Endothelial cell of umbilical vein (primary cell): ENCODE data around the gene EFTUD2. TPM values are rescaled to one million over a fixed set of nuclear protein-coding genes. Genes with fewer than 3 reads are reported as not detected.

Experiments used
- Bru-seq: library from RNA; stranded (reverse); fragments of 400-500 nt; gene quantifications from one replicate; lab custom pipeline; 2021; lab: Mats Ljungman, UMichigan
- BruChase-seq, 2 experiments: library from RNA; stranded (reverse); fragments of 400-500 nt; gene quantifications; one replicate each; lab custom pipeline; 2021; lab: Mats Ljungman, UMichigan
- BruUV-seq: library from RNA; stranded (reverse); fragments of 400-500 nt; replicated peaks from 2 replicates; lab custom pipeline; 2021; lab: Mats Ljungman, UMichigan
- CTCF ChIA-PET: fragments of 300-600, 350-600 bp; sonication (Branson Sonifier 250); formaldehyde crosslinking; loops from one replicate; lab custom pipeline; 2021; ENCODE audit warnings: antibody characterized with exemption, inconsistent platforms; lab: Charles Lee
- POLR2A ChIA-PET: fragments of 300-600, 350-600 bp; sonication (Branson Sonifier 250); formaldehyde crosslinking; loops from one replicate; lab custom pipeline; 2021; ENCODE audit warnings: antibody characterized with exemption, inconsistent platforms; lab: Charles Lee
- DNase-seq: peaks from one replicate; pipeline ENCODE4 v3.0.0-alpha.2; 2011; ENCODE audit warnings: low read depth, low spot score
- FAIRE-seq: peaks from 2 replicates; lab custom pipeline; 2011; peaks lifted over from hg19 to GRCh38; lab: Jason Lieb, UNC
- H2AFZ ChIP-seq: 2 replicates; pipeline ENCODE4 v1.6.0; 2012; ENCODE audit warnings: low read depth, low read length, control low read depth, inconsistent platforms
- H3K27ac ChIP-seq: 2 replicates; pipeline ENCODE4 v1.5.1; 2011; ENCODE audit warnings: low read depth, mild to moderate bottlenecking, control low read depth, low read length, moderate library complexity; ENCODE audit not compliant: insufficient read depth
- H3K27me3 ChIP-seq, 2 experiments: 2 replicates each; pipeline versions ENCODE4 v1.6.0 to v1.6.1; 2011; ENCODE audit warnings: low read length in 2 of 2, mixed read lengths in 1 of 2; ENCODE audit not compliant: control insufficient read depth in 2 of 2, insufficient read depth in 2 of 2
- H3K36me3 ChIP-seq, 2 experiments: 2 replicates in 1 of 2; 3 replicates in 1 of 2; pipeline ENCODE4 v1.5.1; 2011; ENCODE audit warnings: low read length in 2 of 2, mild to moderate bottlenecking in 1 of 2, moderate library complexity in 1 of 2; ENCODE audit not compliant: control insufficient read depth in 2 of 2, insufficient read depth in 2 of 2; ENCODE audit errors: extremely low read depth in 1 of 2
- H3K4me1 ChIP-seq: 3 replicates; pipeline ENCODE4 v1.5.1; 2011; ENCODE audit warnings: mild to moderate bottlenecking, low read length; ENCODE audit not compliant: control insufficient read depth, insufficient read depth; ENCODE audit errors: extremely low read depth
- H3K4me2 ChIP-seq: 2 replicates; pipeline ENCODE4 v1.6.1; 2011; ENCODE audit warnings: low read length, control low read depth, mixed read lengths; ENCODE audit not compliant: insufficient read depth
- H3K4me3 ChIP-seq, 3 experiments: fragments of 200-600 bp in 1 of 3; sonication (generic), shearing (Covaris generic) in 1 of 3; replicated peaks in 1 of 3; 2 replicates each; pipeline ENCODE4 v1.5.1; 2011 to 2016; ENCODE audit warnings: control low read depth in 3 of 3, low read length in 3 of 3, mild to moderate bottlenecking in 2 of 3, inconsistent platforms in 1 of 3, low read depth in 1 of 3, moderate library complexity in 1 of 3; ENCODE audit not compliant: insufficient read depth in 1 of 3
- H3K79me2 ChIP-seq: 2 replicates; pipeline ENCODE4 v1.6.0; 2012; ENCODE audit warnings: low read length, inconsistent platforms; ENCODE audit not compliant: control insufficient read depth, insufficient read depth
- H3K9ac ChIP-seq: replicated peaks from 2 replicates; pipeline ENCODE3; 2011; ENCODE audit warnings: low read length, control low read depth; ENCODE audit not compliant: insufficient read depth; ENCODE audit errors: extremely low read depth
- H3K9me1 ChIP-seq: replicated peaks from 3 replicates; pipeline ENCODE4 v1.6.0; 2011; ENCODE audit warnings: mild to moderate bottlenecking, low read length; ENCODE audit not compliant: control insufficient read depth, insufficient read depth; ENCODE audit errors: extremely low read depth
- H3K9me3 ChIP-seq: replicated peaks from 2 replicates; pipeline ENCODE4 v1.5.1; 2012; ENCODE audit warnings: low read length, inconsistent platforms; ENCODE audit not compliant: control insufficient read depth, insufficient read depth
- H4K20me1 ChIP-seq: replicated peaks from 2 replicates; pipeline ENCODE3; 2011; ENCODE audit warnings: mild to moderate bottlenecking, low read length; ENCODE audit not compliant: control insufficient read depth, insufficient read depth; ENCODE audit errors: extremely low read depth
- EZH2 ChIP-seq: IDR thresholded peaks from 2 replicates; pipeline ENCODE4 v1.6.1; 2012; ENCODE audit warnings: borderline replicate concordance, low read depth, mild to moderate bottlenecking, moderate library complexity, low read length, inconsistent platforms; ENCODE audit not compliant: severe bottlenecking
- MYC ChIP-seq: IDR thresholded peaks from one replicate; pipeline ENCODE4 v1.6.1; 2011; ENCODE audit warnings: mild to moderate bottlenecking, low read depth, low read length
- POLR2A ChIP-seq: IDR thresholded peaks from 2 replicates; pipeline ENCODE4 v1.6.1; 2012; ENCODE audit warnings: low read depth, mild to moderate bottlenecking, control low read depth, low read length
- POLR2AphosphoS5 ChIP-seq: IDR thresholded peaks from 2 replicates; pipeline ENCODE4 v1.6.1; 2012; ENCODE audit warnings: low read depth, mild to moderate bottlenecking, control low read depth, low read length, moderate library complexity; ENCODE audit not compliant: insufficient read depth
- dilution Hi-C: fragments of 300-500 bp; cut with MboI; formaldehyde crosslinking; loops from one replicate; pipeline ENCODE4 v1.15.0; 2019; ENCODE audit warnings: low sequenced_read_pairs; ENCODE audit not compliant: extremely low pct_ligation_motif_present
- intact Hi-C: fragments of 100-400 bp; cut with micrococcal nuclease; formaldehyde crosslinking; loops from one replicate; pipeline ENCODE4 v1.10.0; 2022
- long read RNA-seq: library from polyadenylated mRNA; stranded (forward); transcript quantifications from one replicate; pipeline ENCODE4 v2.0.0, GENCODE V29; 2021
- polyA minus RNA-seq, 3 experiments: library from RNA; depleted of rRNA, polyadenylated mRNA; stranded (reverse); fragments of >200 nt; gene quantifications; 1 replicate in 1 of 3; 2 replicates in 2 of 3; pipeline ENCODE4 v1.2.3, GENCODE V29; 2011
- polyA plus RNA-seq, 4 experiments: library from polyadenylated mRNA; depleted of rRNA in 3 of 4; stranded (reverse) in 3 of 4; unstranded in 1 of 4; fragments of >200 nt; gene quantifications; 2 replicates each; pipeline versions ENCODE4 v1.2.1 to v1.2.3, GENCODE V29; 2011 to 2012; ENCODE audit warnings: missing spikeins in 1 of 4
- total RNA-seq: library from RNA; stranded (reverse); gene quantifications from 2 replicates; pipeline ENCODE4 v1.2.3, GENCODE V29; 2021
- TF ChIP-seq, protein P1 (sequence below): IDR thresholded peaks from 2 replicates; pipeline ENCODE4 v1.6.1; 2011; ENCODE audit not compliant: insufficient read depth, insufficient read length
- TF ChIP-seq, protein P2 (sequence below), 2 donors: IDR thresholded peaks; 1 replicate in 1 of 2; 2 replicates in 1 of 2; pipeline ENCODE4 v1.5.1; 2011; ENCODE audit warnings: low read length in 2 of 2, mild to moderate bottlenecking in 2 of 2, moderate library complexity in 2 of 2, control low read depth in 1 of 2, inconsistent platforms in 1 of 2, low read depth in 1 of 2; ENCODE audit not compliant: insufficient read depth in 1 of 2; ENCODE audit errors: extremely low read depth in 1 of 2

Gene EFTUD2
- 170 and 171 TPM in 2 replicates for total RNA-seq
- polyA plus RNA-seq: 118 and 125 TPM in 2 replicates
- polyA plus RNA-seq (2011; cell fraction: cytosol; rRNA removed): 100.0 and 122 TPM in 2 replicates
- 181 and 232 TPM in 2 replicates for polyA plus RNA-seq (2011; cell fraction: nucleus; rRNA removed)
- polyA plus RNA-seq (2012): 170 and 194 TPM in 2 replicates
- polyA minus RNA-seq: 235 and 248 TPM in 2 replicates
- polyA minus RNA-seq (2011; cell fraction: cytosol; rRNA and poly(A)+ RNA removed): 116 TPM
- polyA minus RNA-seq (2011; cell fraction: nucleus; rRNA and poly(A)+ RNA removed): 159 and 194 TPM in 2 replicates
- Bru-seq, nascent RNA: percentile 82 among the genes with signal in this experiment
- BruChase-seq, experiment 1, labeled RNA remaining after a 6-hour chase: percentile 86 among the genes with signal in this experiment
- BruChase-seq, experiment 2, labeled RNA remaining after a 2-hour chase: percentile 83 among the genes with signal in this experiment
- long read RNA-seq, full-length matches to known transcripts: 261 of 318 reads
- long read RNA-seq, partial matches to known transcripts: 40 of 318 reads
- long read RNA-seq, other reads (novel, unspliced or antisense): 17 of 318 reads

DNA sequence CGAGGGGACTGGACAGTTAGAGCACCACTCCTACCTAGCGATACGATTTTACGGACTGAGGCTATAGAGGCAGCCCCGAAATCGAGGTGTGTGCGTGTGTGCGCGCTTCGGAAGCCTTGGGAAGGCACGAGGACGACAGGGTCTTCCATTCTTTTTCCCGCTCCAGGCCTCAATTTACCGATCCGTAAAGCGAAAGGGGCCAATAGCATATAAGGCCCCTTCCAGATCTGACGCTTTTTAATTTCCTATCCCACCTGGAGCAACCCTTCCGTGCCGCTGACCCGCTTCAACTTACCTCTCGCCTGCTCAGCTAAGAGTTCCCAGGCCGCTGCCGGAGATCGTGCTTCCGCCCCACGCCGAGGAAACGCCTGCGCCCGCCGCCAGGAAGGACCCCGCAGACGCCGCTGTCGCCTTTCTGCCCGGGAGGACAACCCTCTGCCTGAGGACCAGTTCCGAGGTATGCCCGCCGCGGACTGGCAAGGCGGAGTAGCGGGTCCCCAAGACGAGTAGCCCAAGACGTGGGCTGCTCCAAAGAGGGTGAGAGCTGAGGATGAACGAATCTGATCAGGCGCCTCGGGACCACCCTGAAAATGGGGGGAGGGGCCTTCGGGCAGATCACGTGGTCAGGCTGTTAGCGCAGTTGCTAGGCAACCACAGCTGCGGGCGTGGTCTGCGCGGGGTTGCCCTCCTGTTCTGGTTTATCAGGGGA, at the start of gene EFTUD2:
Gene EFTUD2 (minus strand): TSS at position 372 of the 709 bp plus-strand sequence. CDS start 4,924 bp downstream, outside the sequence.
- H3K4me1 ChIP-seq: peaks cover 37% of the 10 kb centered on the region
- H3K27ac ChIP-seq: peak within 1 kb of the TSS; percentile 96
- H4K20me1 ChIP-seq: no peaks in the 10 kb centered on the region
- intact Hi-C loops: no loop called here
- TF ChIP-seq, protein P1, sequence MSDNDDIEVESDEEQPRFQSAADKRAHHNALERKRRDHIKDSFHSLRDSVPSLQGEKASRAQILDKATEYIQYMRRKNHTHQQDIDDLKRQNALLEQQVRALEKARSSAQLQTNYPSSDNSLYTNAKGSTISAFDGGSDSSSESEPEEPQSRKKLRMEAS: peak; percentile 97
- TF ChIP-seq POLR2AphosphoS5 (peak; percentile 83), MYC (peak; percentile 19), EZH2 (no peak), POLR2A (peak; percentile 87)
- TF ChIP-seq, protein P2, sequence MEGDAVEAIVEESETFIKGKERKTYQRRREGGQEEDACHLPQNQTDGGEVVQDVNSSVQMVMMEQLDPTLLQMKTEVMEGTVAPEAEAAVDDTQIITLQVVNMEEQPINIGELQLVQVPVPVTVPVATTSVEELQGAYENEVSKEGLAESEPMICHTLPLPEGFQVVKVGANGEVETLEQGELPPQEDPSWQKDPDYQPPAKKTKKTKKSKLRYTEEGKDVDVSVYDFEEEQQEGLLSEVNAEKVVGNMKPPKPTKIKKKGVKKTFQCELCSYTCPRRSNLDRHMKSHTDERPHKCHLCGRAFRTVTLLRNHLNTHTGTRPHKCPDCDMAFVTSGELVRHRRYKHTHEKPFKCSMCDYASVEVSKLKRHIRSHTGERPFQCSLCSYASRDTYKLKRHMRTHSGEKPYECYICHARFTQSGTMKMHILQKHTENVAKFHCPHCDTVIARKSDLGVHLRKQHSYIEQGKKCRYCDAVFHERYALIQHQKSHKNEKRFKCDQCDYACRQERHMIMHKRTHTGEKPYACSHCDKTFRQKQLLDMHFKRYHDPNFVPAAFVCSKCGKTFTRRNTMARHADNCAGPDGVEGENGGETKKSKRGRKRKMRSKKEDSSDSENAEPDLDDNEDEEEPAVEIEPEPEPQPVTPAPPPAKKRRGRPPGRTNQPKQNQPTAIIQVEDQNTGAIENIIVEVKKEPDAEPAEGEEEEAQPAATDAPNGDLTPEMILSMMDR (IDR thresholded peaks at IDR 0.05; ENCODE audit: extremely low read depth in 1 of 2, insufficient read depth in 1 of 2, low read depth in 1 of 2, low read length in 2 of 2): no peak
- TSS peak; percentile 16 for BruUV-seq
- H3K4me2 ChIP-seq: peak within 1 kb of the TSS; percentile 96
- POLR2A ChIA-PET: interaction anchor here (0.7 to 0.8 kb wide), 2 partner anchors 10 to 21 kb away, joined by 3 read pairs; no protein-coding TSS in a partner anchor
- dilution Hi-C loops: no loop called here
- H3K4me3 ChIP-seq: peak within 1 kb of the TSS; percentile 67 to 97 (median 73)
- peak within 1 kb of the TSS; percentile 50 for H2AFZ ChIP-seq
- DNase-seq (peak; percentile 93), FAIRE-seq (peak; percentile 99)
- no peaks in the 10 kb centered on the region for H3K9me3 ChIP-seq
- no peaks in the 10 kb centered on the region for H3K9me1 ChIP-seq
- peak within 1 kb of the TSS; percentile 98 for H3K9ac ChIP-seq
- CTCF ChIA-PET: interaction anchor here (0.6 to 6.2 kb wide), 10 partner anchors 9 to 517 kb away, joined by 3 to 94 read pairs (median 8); partner anchors contain the start of genes ACBD4 and GFAP
- H3K79me2 ChIP-seq: peaks cover 45% of the 10 kb centered on the region
- no peaks in the 10 kb centered on the region for H3K27me3 ChIP-seq
- H3K36me3 ChIP-seq: peaks cover 0 to 7% of the 10 kb centered on the region in 2 experiments
